Small intestine (tissue), 7 donors: ENCODE measurements around the gene GRB14. TPM values are rescaled to one million over a fixed set of nuclear protein-coding genes. Genes with fewer than 3 reads are reported as not detected.

Source experiments
- DNase-seq, 2 donors: peaks; one replicate each; pipeline versions ENCODE4 v3.0.0 to v3.0.0-alpha.2; 2013
- FAIRE-seq: peaks from 2 replicates; lab custom pipeline; 2012; peaks lifted over from hg19 to GRCh38; lab: Jason Lieb, UNC
- H3K27ac ChIP-seq, 3 donors: one replicate each; pipeline ENCODE4 v1.5.1; 2013; ENCODE audit warnings: low read length in 2 of 3, mild to moderate bottlenecking in 2 of 3, control low read depth in 1 of 3, inconsistent platforms in 1 of 3, low read depth in 1 of 3, moderate library complexity in 1 of 3
- H3K27me3 ChIP-seq, 3 donors: one replicate each; pipeline ENCODE4 v1.6.1; 2013; ENCODE audit warnings: low read length in 3 of 3, inconsistent platforms in 1 of 3; ENCODE audit not compliant: control insufficient read depth in 3 of 3, insufficient read depth in 3 of 3
- H3K36me3 ChIP-seq, 3 donors: one replicate each; pipeline ENCODE4 v1.6.1; 2013; ENCODE audit warnings: low read length in 3 of 3, inconsistent platforms in 1 of 3, low read depth in 1 of 3, mild to moderate bottlenecking in 1 of 3, moderate library complexity in 1 of 3; ENCODE audit not compliant: control insufficient read depth in 3 of 3, insufficient read depth in 2 of 3
- H3K4me1 ChIP-seq, 3 donors: one replicate each; pipeline ENCODE4 v1.6.1; 2013; ENCODE audit warnings: low read length in 2 of 3, inconsistent platforms in 1 of 3, low read depth in 1 of 3, mild to moderate bottlenecking in 1 of 3, moderate library complexity in 1 of 3; ENCODE audit not compliant: control insufficient read depth in 3 of 3, insufficient read depth in 2 of 3
- H3K4me3 ChIP-seq, 3 donors: one replicate each; pipeline ENCODE4 v1.5.1; 2013; ENCODE audit warnings: low read length in 3 of 3, control low read depth in 1 of 3, inconsistent platforms in 1 of 3, low read depth in 1 of 3, mild to moderate bottlenecking in 1 of 3, moderate library complexity in 1 of 3
- H3K9me3 ChIP-seq, 2 donors: one replicate each; pipeline ENCODE4 v1.6.1; 2013; ENCODE audit warnings: low read depth in 1 of 2, low read length in 1 of 2; ENCODE audit not compliant: control insufficient read depth in 2 of 2, insufficient read depth in 1 of 2
- WGBS, 3 donors: extraction: QIAGEN DNeasy Blood & Tissue Kit; methylation state at CpG; one replicate each; pipeline ENCODE4 v1.1.7; 2013; 5-methylcytosine and 5-hydroxymethylcytosine counted together
- polyA plus RNA-seq, 4 donors: library from polyadenylated mRNA; stranded (reverse) in 3 of 4; unstranded in 1 of 4; fragments of 200-250 nt in 3 of 4; fragments of 120-200 nt in 1 of 4; gene quantifications; one replicate each; pipeline versions ENCODE4 v1.2.1 to v1.2.3, GENCODE V29; 2013
- donor health status: healthy with polysubstance abuse.
- donor health status: control.
- donor health status: control.
- donor health status: Bipolar disorder and iron deficiency.
- donor health status: healthy.

The GRB14 gene
- polyA plus RNA-seq, 4 donors, result 0.45 to 7.0 (median 2.0) TPM; not detected in 1

GRCh38 chr2:164574931-164575330 lies 46.4 kb downstream of the GRB14 start:
- Histone ChIP-seq H3K36me3 (no peaks in the 10 kb centered on the region), H3K9me3 (no peaks in the 10 kb centered on the region), H3K4me1 (no peaks in the 10 kb centered on the region), H3K4me3 (no peak overlapping the region), H3K27ac (no peak overlapping the region), H3K27me3 (no peaks in the 10 kb centered on the region)
- DNase-seq, result no peak
- WGBS, 3 donors, result 80 to 92% (median 84%) methylated on average over 1 of the region's 1 CpG
- FAIRE-seq, result no peak

- Histone ChIP-seq H3K9me3 (no peaks in the 10 kb centered on the region), H3K4me1 (no peaks in the 10 kb centered on the region), H3K27ac (no peak overlapping the region), H3K27me3 (no peaks in the 10 kb centered on the region), H3K36me3 (no peaks in the 10 kb centered on the region), H3K4me3 (no peak overlapping the region)
- DNase-seq (no peak), FAIRE-seq (no peak)
- WGBS, 3 donors, result 53 to 78% (median 70%) methylated on average over 2 of the region's 2 CpGs
Observed at GRCh38 chr2:164570475-164570874, 50.8 kb downstream of the GRB14 start.

- Histone ChIP-seq H3K9me3 (no peaks in the 10 kb centered on the region), H3K4me3 (no peak overlapping the region), H3K4me1 (no peaks in the 10 kb centered on the region), H3K27me3 (no peaks in the 10 kb centered on the region), H3K27ac (no peak overlapping the region), H3K36me3 (no peaks in the 10 kb centered on the region)
- 79 to 90% (median 87%) methylated on average over 4 of the region's 4 CpGs for WGBS, 3 donors
- FAIRE-seq (no peak), DNase-seq (no peak)
Observed at GRCh38 chr2:164569378-164569777, 51.9 kb downstream of the GRB14 start.

GRCh38 chr2:164568317-164568716 lies 53.0 kb downstream of the GRB14 start:
- WGBS, 3 donors, result 75 to 82% (median 81%) methylated on average over 5 of the region's 5 CpGs
- FAIRE-seq (no peak), DNase-seq (no peak)
- Histone ChIP-seq H3K36me3 (no peaks in the 10 kb centered on the region), H3K9me3 (no peaks in the 10 kb centered on the region), H3K4me3 (no peak overlapping the region), H3K27me3 (no peaks in the 10 kb centered on the region), H3K27ac (no peak overlapping the region), H3K4me1 (no peaks in the 10 kb centered on the region)

GRCh38 chr2:164567335-164567989 lies 53.8 kb downstream of the GRB14 start:
- Histone ChIP-seq H3K4me3 (no peak overlapping the region), H3K4me1 (no peaks in the 10 kb centered on the region), H3K27ac (no peak overlapping the region), H3K36me3 (no peaks in the 10 kb centered on the region), H3K27me3 (no peaks in the 10 kb centered on the region), H3K9me3 (no peaks in the 10 kb centered on the region)
- FAIRE-seq, result no peak
- DNase-seq, result no peak
- 69 to 75% (median 73%) methylated on average over 3 of the region's 3 CpGs for WGBS, 3 donors

GRCh38 chr2:164565359-164565758 lies 55.9 kb downstream of the GRB14 start:
- H3K27ac ChIP-seq, result no peak overlapping the region
- H3K4me1 ChIP-seq, result no peaks in the 10 kb centered on the region
- FAIRE-seq (no peak), DNase-seq (no peak)
- WGBS, 3 donors, result 76 to 84% (median 83%) methylated on average over 4 of the region's 4 CpGs
- H3K36me3 ChIP-seq, result no peaks in the 10 kb centered on the region
- H3K9me3 ChIP-seq, result no peaks in the 10 kb centered on the region
- no peak overlapping the region for H3K4me3 ChIP-seq
- H3K27me3 ChIP-seq, result no peaks in the 10 kb centered on the region

GRCh38 chr2:164562666-164563065 lies 58.6 kb downstream of the GRB14 start:
- H3K4me3 ChIP-seq, result no peak overlapping the region
- no peaks in the 10 kb centered on the region for H3K36me3 ChIP-seq
- FAIRE-seq, result no peak
- H3K27me3 ChIP-seq, result no peaks in the 10 kb centered on the region
- no peak for DNase-seq
- H3K27ac ChIP-seq, result no peak overlapping the region
- H3K4me1 ChIP-seq, result no peaks in the 10 kb centered on the region
- no peaks in the 10 kb centered on the region for H3K9me3 ChIP-seq

- WGBS, 3 donors, result 72 to 90% (median 72%) methylated on average over 4 of the region's 4 CpGs
- FAIRE-seq, result no peak
- H3K36me3 ChIP-seq, result no peaks in the 10 kb centered on the region
- H3K27ac ChIP-seq, result no peak overlapping the region
- no peak for DNase-seq
- H3K9me3 ChIP-seq, result no peaks in the 10 kb centered on the region
- H3K4me3 ChIP-seq, result no peak overlapping the region
- no peaks in the 10 kb centered on the region for H3K27me3 ChIP-seq
- no peaks in the 10 kb centered on the region for H3K4me1 ChIP-seq
Observed at GRCh38 chr2:164561991-164562390, 59.3 kb downstream of the GRB14 start.

GRCh38 chr2:164561416-164561815 lies 59.9 kb downstream of the GRB14 start:
- 76 to 91% (median 77%) methylated on average over 4 of the region's 4 CpGs for WGBS, 3 donors
- no peaks in the 10 kb centered on the region for H3K27me3 ChIP-seq
- FAIRE-seq, result no peak

More at GRCh38 chr2:164561416-164561815, 59.9 kb downstream of the GRB14 start:
- no peak overlapping the region for H3K4me3 ChIP-seq
- DNase-seq, result no peak
- no peak overlapping the region for H3K27ac ChIP-seq
- H3K4me1 ChIP-seq, result no peaks in the 10 kb centered on the region
- H3K36me3 ChIP-seq, result no peaks in the 10 kb centered on the region
- H3K9me3 ChIP-seq, result no peaks in the 10 kb centered on the region
